ENCODE results near the gene KIF1B.

The KIF1B gene

DNA sequence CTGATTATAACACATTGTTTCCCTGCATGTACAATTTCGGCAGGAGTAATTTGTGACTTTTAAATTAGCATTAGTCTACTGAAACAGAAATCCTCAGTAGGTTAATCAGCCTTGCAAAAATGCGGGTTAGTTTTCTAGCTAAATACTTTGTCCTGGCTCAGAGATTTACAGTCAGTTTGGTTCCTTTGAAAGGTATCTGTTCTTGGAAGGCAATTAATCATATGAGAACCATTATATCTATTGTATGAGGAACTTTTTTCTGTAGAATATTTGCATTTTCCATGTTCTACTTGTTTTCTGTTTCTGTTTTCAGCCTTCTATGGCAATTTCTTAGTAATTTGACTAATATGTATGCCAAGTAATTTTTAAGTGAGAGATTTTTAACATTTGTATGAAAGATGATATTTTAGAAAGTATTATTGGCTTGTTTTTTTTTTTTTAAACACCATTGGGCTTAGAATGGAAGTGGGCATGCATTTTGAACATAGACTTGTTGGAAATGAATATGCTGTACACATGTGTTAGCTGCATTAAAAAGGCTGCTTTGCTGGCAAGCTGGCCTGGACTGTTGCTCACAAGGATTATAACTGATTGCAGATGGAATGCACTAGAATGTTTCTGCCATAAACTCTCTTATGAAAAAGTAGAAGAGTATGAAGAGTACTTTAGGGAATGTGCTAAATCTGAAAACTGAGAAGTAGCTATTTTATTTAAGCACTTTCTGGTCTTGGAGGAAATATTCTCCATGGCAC lies 26.2 kb downstream of the KIF1B start:
- no peak for DNase-seq (ENCODE audit: low spot score)
- Histone ChIP-seq H4K8ac (ENCODE audit: low read depth, low read length) (no peak overlapping the region), H3K4me3 (ENCODE audit: low read length in 2 of 2) (no peak overlapping the region)

DNA sequence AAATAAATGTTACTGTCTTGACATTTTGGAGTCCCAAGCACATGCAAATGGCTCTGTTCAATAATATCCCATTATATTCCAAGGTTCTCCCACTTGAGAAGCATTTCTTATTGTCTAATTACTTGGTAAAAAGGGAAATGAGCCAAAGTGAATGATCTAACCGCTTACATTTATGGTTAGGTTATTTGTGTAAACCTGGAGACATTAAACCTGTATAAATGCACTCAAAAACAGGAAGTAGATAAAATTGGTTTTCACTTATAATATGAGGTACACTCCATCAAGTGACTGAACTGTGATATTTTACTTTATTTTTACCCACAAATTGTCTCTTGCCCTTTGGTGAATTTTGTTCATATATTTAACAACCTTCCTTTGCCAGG lies 26.8 kb downstream of the KIF1B start:
- Histone ChIP-seq H3K4me3 (ENCODE audit: low read length in 2 of 2) (no peak overlapping the region), H3K9me3 (replicated peaks in 1 of 2; ENCODE audit: control insufficient read depth in 2 of 2, insufficient read depth in 1 of 2, low read depth in 1 of 2, low read length in 2 of 2) (no peaks in the 10 kb centered on the region), H2AK5ac (ENCODE audit: low read depth, low read length) (no peak overlapping the region), H4K8ac (ENCODE audit: low read depth, low read length) (no peak overlapping the region), H2BK5ac (ENCODE audit: low read length) (no peak overlapping the region), H2BK12ac (ENCODE audit: low read length) (no peak overlapping the region), H3K4me2 (ENCODE audit: insufficient read depth, low read length, poor library complexity, severe bottlenecking) (no peak overlapping the region), H3K18ac (ENCODE audit: low read length) (no peak overlapping the region), H3K36me3 (replicated peaks in 1 of 2; ENCODE audit: control insufficient read depth in 2 of 2, insufficient read depth in 2 of 2, low read length in 2 of 2) (peaks cover 4 to 85% of the 10 kb centered on the region in 2 donors), H2BK15ac (ENCODE audit: low read length) (no peak overlapping the region), H3K79me1 (ENCODE audit: low read depth, low read length) (peaks cover 7% of the 10 kb centered on the region), H4K91ac (ENCODE audit: low read depth, low read length, poor library complexity) (no peak overlapping the region), H3K4ac (ENCODE audit: low read length) (no peak overlapping the region), H3K27me3 (ENCODE audit: control insufficient read depth in 3 of 3, insufficient read depth in 3 of 3, low read depth in 1 of 3, low read length in 3 of 3) (no peaks in the 10 kb centered on the region), H3K9ac (ENCODE audit: low read depth, low read length, poor library complexity) (no peak overlapping the region), H2BK120ac (ENCODE audit: low read depth, low read length) (no peak overlapping the region), H2AFZ (ENCODE audit: low read length) (no peak overlapping the region), H3K14ac (ENCODE audit: low read length) (no peak overlapping the region), H3K4me1 (ENCODE audit: control insufficient read depth in 2 of 2, insufficient read depth in 1 of 2, low read depth in 1 of 2, low read length in 2 of 2) (no peaks in the 10 kb centered on the region), H3K23ac (ENCODE audit: low read depth, low read length, poor library complexity) (no peak overlapping the region), H3K27ac (replicated peaks; ENCODE audit: low read length) (no peak overlapping the region)
- no peak for DNase-seq (ENCODE audit: low spot score)
- whole genome bisulfite sequencing, 2 donors (ENCODE audit: extremely low coverage in 2 of 2, insufficient read length in 2 of 2, insufficient replicate concordance in 1 of 2) = no CpG with 5 or more reads among the region's 1 CpG

More for the DNA sequence above, 26.2 kb downstream of the KIF1B start:
- Histone ChIP-seq H3K9ac (ENCODE audit: low read depth, low read length, poor library complexity) (no peak overlapping the region), H3K18ac (ENCODE audit: low read length) (no peak overlapping the region), H3K23ac (ENCODE audit: low read depth, low read length, poor library complexity) (no peak overlapping the region), H3K4ac (ENCODE audit: low read length) (no peak overlapping the region), H3K4me1 (ENCODE audit: control insufficient read depth in 2 of 2, insufficient read depth in 1 of 2, low read depth in 1 of 2, low read length in 2 of 2) (no peaks in the 10 kb centered on the region), H2BK5ac (ENCODE audit: low read length) (no peak overlapping the region), H2BK12ac (ENCODE audit: low read length) (no peak overlapping the region), H3K79me1 (ENCODE audit: low read depth, low read length) (peaks cover 7% of the 10 kb centered on the region), H3K4me2 (ENCODE audit: insufficient read depth, low read length, poor library complexity, severe bottlenecking) (no peak overlapping the region), H3K9me3 (replicated peaks in 1 of 2; ENCODE audit: control insufficient read depth in 2 of 2, insufficient read depth in 1 of 2, low read depth in 1 of 2, low read length in 2 of 2) (no peaks in the 10 kb centered on the region), H3K14ac (ENCODE audit: low read length) (no peak overlapping the region), H2BK15ac (ENCODE audit: low read length) (no peak overlapping the region), H2AK5ac (ENCODE audit: low read depth, low read length) (no peak overlapping the region), H2BK120ac (ENCODE audit: low read depth, low read length) (no peak overlapping the region), H4K91ac (ENCODE audit: low read depth, low read length, poor library complexity) (no peak overlapping the region), H3K27ac (replicated peaks; ENCODE audit: low read length) (no peak overlapping the region), H3K27me3 (ENCODE audit: control insufficient read depth in 3 of 3, insufficient read depth in 3 of 3, low read depth in 1 of 3, low read length in 3 of 3) (no peaks in the 10 kb centered on the region), H3K36me3 (replicated peaks in 1 of 2; ENCODE audit: control insufficient read depth in 2 of 2, insufficient read depth in 2 of 2, low read length in 2 of 2) (peaks cover 4 to 89% of the 10 kb centered on the region in 2 donors), H2AFZ (ENCODE audit: low read length) (no peak overlapping the region)
- WGBS, 2 donors (ENCODE audit: extremely low coverage in 2 of 2, insufficient read length in 2 of 2, insufficient replicate concordance in 1 of 2) = no CpG with 5 or more reads among the region's 2 CpGs

DNA sequence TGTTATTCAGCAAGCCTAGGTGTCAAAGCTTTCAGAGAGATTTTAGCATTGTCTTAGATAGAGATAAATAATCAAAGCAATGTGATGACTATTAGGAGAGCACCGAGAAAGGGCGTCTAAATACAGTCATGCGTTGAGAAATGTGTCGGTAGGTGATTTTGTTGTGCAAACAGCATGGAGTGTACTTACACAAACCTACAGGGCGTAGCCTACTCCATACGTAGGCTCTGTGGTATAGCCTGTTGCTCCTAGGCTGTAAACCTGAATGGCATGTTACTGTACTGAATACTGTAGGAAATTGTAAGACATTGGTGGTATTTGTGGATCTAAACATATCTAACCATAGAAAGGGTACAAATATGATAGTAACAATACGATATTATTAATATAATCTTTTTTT lies 31.8 kb downstream of the KIF1B start:
- Histone ChIP-seq H2BK5ac (ENCODE audit: low read length) (no peak overlapping the region), H4K91ac (ENCODE audit: low read depth, low read length, poor library complexity) (no peak overlapping the region), H3K27ac (replicated peaks; ENCODE audit: low read length) (no peak overlapping the region), H2AK5ac (ENCODE audit: low read depth, low read length) (no peak overlapping the region), H3K4ac (ENCODE audit: low read length) (no peak overlapping the region), H3K36me3 (replicated peaks in 1 of 2; ENCODE audit: control insufficient read depth in 2 of 2, insufficient read depth in 2 of 2, low read length in 2 of 2) (peaks cover 0 to 75% of the 10 kb centered on the region in 2 donors), H3K4me3 (ENCODE audit: low read length in 2 of 2) (no peak overlapping the region), H3K18ac (ENCODE audit: low read length) (no peak overlapping the region), H3K27me3 (ENCODE audit: control insufficient read depth in 3 of 3, insufficient read depth in 3 of 3, low read depth in 1 of 3, low read length in 3 of 3) (no peaks in the 10 kb centered on the region), H3K23ac (ENCODE audit: low read depth, low read length, poor library complexity) (no peak overlapping the region), H3K79me1 (ENCODE audit: low read depth, low read length) (peaks cover 5% of the 10 kb centered on the region), H2BK120ac (ENCODE audit: low read depth, low read length) (no peak overlapping the region), H3K9ac (ENCODE audit: low read depth, low read length, poor library complexity) (no peak overlapping the region), H4K8ac (ENCODE audit: low read depth, low read length) (no peak overlapping the region), H3K9me3 (replicated peaks in 1 of 2; ENCODE audit: control insufficient read depth in 2 of 2, insufficient read depth in 1 of 2, low read depth in 1 of 2, low read length in 2 of 2) (peaks cover 0 to 14% of the 10 kb centered on the region in 2 donors), H2BK12ac (ENCODE audit: low read length) (no peak overlapping the region), H2AFZ (ENCODE audit: low read length) (no peak overlapping the region), H3K14ac (ENCODE audit: low read length) (no peak overlapping the region), H3K4me1 (ENCODE audit: control insufficient read depth in 2 of 2, insufficient read depth in 1 of 2, low read depth in 1 of 2, low read length in 2 of 2) (no peaks in the 10 kb centered on the region), H2BK15ac (ENCODE audit: low read length) (no peak overlapping the region), H3K4me2 (ENCODE audit: insufficient read depth, low read length, poor library complexity, severe bottlenecking) (no peak overlapping the region)
- DNase-seq (ENCODE audit: low spot score) = no peak
- WGBS, 2 donors (ENCODE audit: extremely low coverage in 2 of 2, insufficient read length in 2 of 2, insufficient replicate concordance in 1 of 2) = no CpG with 5 or more reads among the region's 7 CpGs

DNA sequence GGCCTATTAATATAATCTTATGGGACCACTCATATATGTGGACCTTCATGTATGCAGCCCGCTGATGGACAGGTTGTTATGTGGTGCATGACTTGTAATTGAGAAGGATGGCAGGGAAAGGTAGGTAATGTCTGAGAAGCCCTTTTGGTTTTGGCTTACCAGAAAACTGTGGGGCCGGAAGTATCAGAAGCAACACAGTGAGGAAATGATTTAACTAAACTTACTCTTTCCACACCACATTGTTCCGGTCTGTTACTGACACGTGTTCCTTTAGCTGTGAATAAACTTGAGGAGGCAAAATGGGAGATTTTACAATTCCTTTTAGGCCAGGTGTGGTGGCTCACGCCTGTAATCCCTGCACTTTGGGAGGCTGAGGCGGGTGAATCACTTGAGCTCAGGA lies 32.4 kb downstream of the KIF1B start:
- Histone ChIP-seq H3K9ac (ENCODE audit: low read depth, low read length, poor library complexity) (no peak overlapping the region), H3K9me3 (replicated peaks in 1 of 2; ENCODE audit: control insufficient read depth in 2 of 2, insufficient read depth in 1 of 2, low read depth in 1 of 2, low read length in 2 of 2) (peaks cover 0 to 17% of the 10 kb centered on the region in 2 donors), H2BK120ac (ENCODE audit: low read depth, low read length) (no peak overlapping the region), H2BK5ac (ENCODE audit: low read length) (no peak overlapping the region), H3K14ac (ENCODE audit: low read length) (no peak overlapping the region), H4K91ac (ENCODE audit: low read depth, low read length, poor library complexity) (no peak overlapping the region), H3K4ac (ENCODE audit: low read length) (no peak overlapping the region), H3K36me3 (replicated peaks in 1 of 2; ENCODE audit: control insufficient read depth in 2 of 2, insufficient read depth in 2 of 2, low read length in 2 of 2) (peaks cover 0 to 75% of the 10 kb centered on the region in 2 donors), H3K4me1 (ENCODE audit: control insufficient read depth in 2 of 2, insufficient read depth in 1 of 2, low read depth in 1 of 2, low read length in 2 of 2) (no peaks in the 10 kb centered on the region), H3K27me3 (ENCODE audit: control insufficient read depth in 3 of 3, insufficient read depth in 3 of 3, low read depth in 1 of 3, low read length in 3 of 3) (no peaks in the 10 kb centered on the region), H2BK12ac (ENCODE audit: low read length) (no peak overlapping the region), H2AK5ac (ENCODE audit: low read depth, low read length) (no peak overlapping the region), H3K23ac (ENCODE audit: low read depth, low read length, poor library complexity) (no peak overlapping the region), H2BK15ac (ENCODE audit: low read length) (no peak overlapping the region), H4K8ac (ENCODE audit: low read depth, low read length) (no peak overlapping the region), H3K4me2 (ENCODE audit: insufficient read depth, low read length, poor library complexity, severe bottlenecking) (no peak overlapping the region), H3K79me1 (ENCODE audit: low read depth, low read length) (peaks cover 2% of the 10 kb centered on the region), H2AFZ (ENCODE audit: low read length) (no peak overlapping the region), H3K27ac (replicated peaks; ENCODE audit: low read length) (no peak overlapping the region), H3K4me3 (ENCODE audit: low read length in 2 of 2) (no peak overlapping the region), H3K18ac (ENCODE audit: low read length) (no peak overlapping the region)
- WGBS, 2 donors (ENCODE audit: extremely low coverage in 2 of 2, insufficient read length in 2 of 2, insufficient replicate concordance in 1 of 2) = no CpG with 5 or more reads among the region's 6 CpGs
- DNase-seq (ENCODE audit: low spot score) = no peak

Data from neuronal stem cell (in vitro differentiated cells).